ENCODE results near the gene COX20.

GRCh38 chr1:244858357-244858756 is 22.9 kb downstream of the COX20 start:
- TF ChIP-seq GATA2 (IDR thresholded peaks at IDR 0.05; ENCODE audit: low read depth, low read length) = no peak
- no peak for TF ChIP-seq GATA3 (IDR thresholded peaks at IDR 0.05; ENCODE audit: low read depth, low read length)
